Measurements from ENCODE around the gene AP1S1. TPM values are rescaled to one million over a fixed set of nuclear protein-coding genes. Genes with fewer than 3 reads are reported as not detected.
A peak's percentile ranks its signal among the peaks of the same experiment; 100 is the strongest.
"Not testable (repeated sequence)": the region's sequence is repeated elsewhere in the genome, so short reads cannot be mapped to it uniquely, and the experiment has no call there.

The AP1S1 gene
- total and polyA plus RNA-seq, 5 donors: 10.7 to 20.9 (median 12.5) TPM

DNA sequence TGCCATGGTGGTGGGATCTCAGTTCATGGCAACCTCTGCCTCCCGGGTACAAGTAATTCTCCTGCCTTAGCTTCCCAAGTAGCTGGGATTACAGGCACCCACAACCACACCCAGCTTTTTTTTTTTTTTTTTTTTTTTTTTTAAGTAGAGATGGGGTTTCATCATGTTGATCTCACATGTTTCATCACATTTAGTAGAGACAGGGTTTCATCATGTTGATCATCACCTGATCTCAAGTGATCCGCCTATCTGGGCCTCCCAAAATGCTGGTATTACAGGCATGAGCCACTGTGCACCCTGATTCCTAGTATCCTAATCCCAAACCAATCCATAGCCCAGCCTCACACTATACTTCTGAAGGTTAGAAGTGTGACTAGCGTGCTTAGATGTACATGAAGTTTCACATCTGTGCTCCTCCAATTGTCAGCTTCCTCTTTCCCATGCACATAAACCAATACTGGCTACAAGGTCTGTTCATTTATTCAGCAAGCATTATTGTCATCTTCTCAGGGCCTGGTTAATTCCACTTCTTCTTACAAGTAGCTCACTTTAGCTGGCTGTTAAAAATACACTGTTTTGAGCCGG, 32.7 kb downstream of the AP1S1 start:
- DNase-seq (no peak), ATAC-seq (no peak)
- intact Hi-C loops (cut with DNase I): loop anchor here in 1 of 4 donors (5.0 kb wide), 1 partner anchor 40 kb away; no protein-coding TSS in a partner anchor
- Histone ChIP-seq H3K4me3 (ENCODE audit: low read length) (no peak overlapping the region), H3K27me3 (ENCODE audit: control insufficient read depth, insufficient read depth) (no peaks in the 10 kb centered on the region), H3K27ac (ENCODE audit: low read length) (no peak overlapping the region), H3K4me1 (ENCODE audit: control insufficient read depth, insufficient read depth, low read length) (no peaks in the 10 kb centered on the region), H3K9me3 (ENCODE audit: control insufficient read depth, low read length) (no peaks in the 10 kb centered on the region)
- WGBS: 81% methylated on average over 4 of the region's 4 CpGs

DNA sequence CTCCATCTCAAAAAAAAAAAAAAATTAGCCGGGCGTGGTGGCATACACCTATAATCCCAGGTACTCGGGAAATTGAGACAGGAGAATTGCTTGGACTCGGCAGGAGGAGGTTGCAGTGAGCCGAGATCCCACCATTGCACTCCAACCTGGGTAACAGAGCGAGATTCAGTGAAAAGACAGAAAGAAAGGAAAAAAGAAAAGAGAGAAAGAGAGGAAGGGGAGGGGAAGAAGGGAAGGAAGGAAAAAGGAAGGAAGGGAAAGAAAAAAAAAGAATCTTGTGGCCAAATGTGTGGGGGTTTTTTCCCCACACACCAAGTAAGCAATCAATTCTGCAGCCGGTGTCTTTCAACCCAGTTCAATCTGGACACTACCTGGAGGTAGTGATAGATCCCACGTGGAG, 34.8 kb downstream of the AP1S1 start:
- Histone ChIP-seq H3K4me3 (ENCODE audit: low read length) (no peak overlapping the region), H3K27ac (ENCODE audit: low read length) (no peak overlapping the region), H3K27me3 (ENCODE audit: control insufficient read depth, insufficient read depth) (no peaks in the 10 kb centered on the region), H3K9me3 (ENCODE audit: control insufficient read depth, low read length) (no peaks in the 10 kb centered on the region), H3K4me1 (ENCODE audit: control insufficient read depth, insufficient read depth, low read length) (no peaks in the 10 kb centered on the region)
- WGBS: 80% methylated on average over 8 of the region's 8 CpGs
- intact Hi-C loops (cut with DNase I): loop anchor here in 1 of 4 donors (5.0 kb wide), 1 partner anchor 42 kb away; no protein-coding TSS in a partner anchor
- no peak for DNase-seq
- ATAC-seq: no peak

DNA sequence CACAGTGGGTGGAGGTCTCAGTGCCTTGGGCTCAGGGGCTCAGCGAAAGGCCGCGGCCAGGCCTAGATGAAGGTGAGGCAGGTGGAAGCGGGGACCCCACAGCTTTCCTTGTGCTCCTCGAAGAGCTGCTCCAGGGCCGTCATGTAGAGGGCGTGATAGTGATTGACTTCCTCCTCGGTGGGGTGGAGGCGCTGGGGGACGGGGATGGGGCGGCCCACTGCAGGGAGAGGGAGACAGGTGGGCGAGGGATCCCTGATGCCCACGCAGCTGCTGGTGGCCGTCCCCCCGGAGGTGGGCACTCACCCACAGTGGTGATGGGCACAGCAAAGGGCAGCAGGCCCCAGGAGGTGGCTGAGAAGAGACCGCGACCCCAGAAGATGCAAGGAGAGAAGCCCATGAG, 41.6 kb downstream of the AP1S1 start:
- no peaks in the 10 kb centered on the region for H3K27me3 ChIP-seq (ENCODE audit: control insufficient read depth, insufficient read depth)
- no peak for ATAC-seq
- no peak overlapping the region for H3K4me3 ChIP-seq (ENCODE audit: low read length)
- no peak for DNase-seq
- no peak overlapping the region for H3K27ac ChIP-seq (ENCODE audit: low read length)
- no peaks in the 10 kb centered on the region for H3K9me3 ChIP-seq (ENCODE audit: control insufficient read depth, low read length)
- 84% methylated on average over 17 of the region's 17 CpGs for WGBS
- intact Hi-C loops (cut with DNase I): no loop called here
- H3K4me1 ChIP-seq (ENCODE audit: control insufficient read depth, insufficient read depth, low read length): no peaks in the 10 kb centered on the region

DNA sequence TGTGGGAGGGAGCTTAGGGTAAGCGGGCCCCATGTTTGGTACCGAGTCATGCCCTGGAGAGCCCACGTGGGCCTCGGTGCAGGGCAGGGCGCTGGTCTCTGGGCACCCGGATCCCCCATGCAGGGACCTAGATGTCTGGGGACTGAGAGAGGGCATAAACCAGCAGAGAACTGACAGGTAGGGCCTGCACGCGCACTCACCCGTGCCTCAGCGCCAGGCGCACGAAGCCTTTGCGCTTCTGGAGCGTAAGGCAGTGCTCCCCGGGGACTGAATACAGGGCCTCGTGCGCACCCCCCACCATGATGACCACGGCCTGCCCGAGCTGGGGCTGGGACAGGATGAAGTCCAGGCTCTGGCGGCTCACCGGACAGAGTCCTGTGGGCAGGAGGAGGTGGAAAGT, 43.7 kb downstream of the AP1S1 start:
- H3K9me3 ChIP-seq (ENCODE audit: control insufficient read depth, low read length): no peaks in the 10 kb centered on the region
- no peaks in the 10 kb centered on the region for H3K27me3 ChIP-seq (ENCODE audit: control insufficient read depth, insufficient read depth)
- 67% methylated on average over 21 of the region's 21 CpGs for WGBS
- H3K27ac ChIP-seq (ENCODE audit: low read length): no peak overlapping the region
- DNase-seq (no peak), ATAC-seq (no peak)
- H3K4me1 ChIP-seq (ENCODE audit: control insufficient read depth, insufficient read depth, low read length): no peaks in the 10 kb centered on the region
- intact Hi-C loops (cut with DNase I): no loop called here
- H3K4me3 ChIP-seq (ENCODE audit: low read length): no peak overlapping the region

DNA sequence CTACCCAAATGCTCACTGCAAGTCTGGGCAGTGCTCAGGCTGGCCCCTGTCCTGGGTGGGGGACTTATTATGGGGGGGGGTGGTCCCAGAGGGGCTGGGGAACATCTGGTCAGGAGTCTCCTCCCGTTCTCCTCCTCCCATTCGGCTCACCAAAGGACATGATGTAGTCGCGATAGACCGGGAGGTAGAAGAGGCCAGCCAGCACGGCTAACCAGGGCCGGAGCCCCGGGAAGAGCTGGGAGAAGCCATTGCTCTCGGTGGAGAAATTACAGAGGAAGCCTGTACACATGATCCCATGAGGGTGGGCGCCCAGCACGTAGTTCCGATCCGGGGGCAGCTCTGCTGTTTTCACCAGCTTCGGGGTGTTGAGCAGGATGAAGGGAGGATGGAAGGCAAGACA, 44.2 kb downstream of the AP1S1 start:
- no peaks in the 10 kb centered on the region for H3K27me3 ChIP-seq (ENCODE audit: control insufficient read depth, insufficient read depth)
- intact Hi-C loops (cut with DNase I): no loop called here

DNA sequence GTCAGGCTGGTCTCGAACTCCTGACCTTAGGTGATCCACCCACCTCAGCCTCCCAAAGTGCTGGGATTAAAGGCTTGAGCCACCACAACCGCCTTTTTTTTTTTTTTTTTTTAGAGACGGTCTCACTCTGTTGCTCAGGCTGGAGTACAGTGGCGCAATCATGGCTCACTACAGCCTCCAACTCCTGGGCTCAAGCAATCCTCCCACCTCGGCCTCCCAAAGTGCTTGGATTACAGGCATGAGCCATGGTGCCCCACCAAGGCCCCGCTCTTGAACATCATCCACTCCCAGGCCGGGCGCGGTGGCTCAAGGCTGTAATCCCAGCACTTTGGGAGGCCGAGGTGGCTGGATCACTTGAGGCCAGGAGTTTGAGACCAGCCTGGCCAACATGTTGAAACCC, 45.2 kb downstream of the AP1S1 start:
- H3K27me3 ChIP-seq (ENCODE audit: control insufficient read depth, insufficient read depth): not testable (repeated sequence)

More for the DNA sequence above, 44.2 kb downstream of the AP1S1 start:
- no peaks in the 10 kb centered on the region for H3K9me3 ChIP-seq (ENCODE audit: control insufficient read depth, low read length)
- H3K4me1 ChIP-seq (ENCODE audit: control insufficient read depth, insufficient read depth, low read length): no peaks in the 10 kb centered on the region
- DNase-seq (no peak), ATAC-seq (no peak)
- no peak overlapping the region for H3K4me3 ChIP-seq (ENCODE audit: low read length)
- H3K27ac ChIP-seq (ENCODE audit: low read length): no peak overlapping the region
- 61% methylated on average over 14 of the region's 14 CpGs for WGBS

DNA sequence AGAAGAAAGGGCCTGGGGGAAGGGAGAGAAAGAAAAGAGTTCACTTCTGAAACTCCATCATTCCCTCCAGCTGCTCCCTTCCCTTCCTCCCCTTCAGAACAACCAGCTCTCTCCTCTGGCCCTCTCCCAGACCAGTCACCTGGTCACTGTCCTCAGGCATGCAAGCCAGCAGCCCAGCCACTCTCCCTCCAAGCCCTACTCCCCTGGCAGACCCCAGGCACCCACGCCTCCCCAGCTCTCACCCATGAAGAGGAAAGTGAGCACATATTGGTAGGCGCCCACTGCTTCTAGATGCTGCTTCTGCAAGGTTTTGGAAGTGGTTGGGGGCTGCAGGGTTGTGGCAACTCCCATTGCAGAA, 46.2 kb downstream of the AP1S1 start:
- no peaks in the 10 kb centered on the region for H3K27me3 ChIP-seq (ENCODE audit: control insufficient read depth, insufficient read depth)
- no peaks in the 10 kb centered on the region for H3K4me1 ChIP-seq (ENCODE audit: control insufficient read depth, insufficient read depth, low read length)
- no peak overlapping the region for H3K4me3 ChIP-seq (ENCODE audit: low read length)
- H3K27ac ChIP-seq (ENCODE audit: low read length): no peak overlapping the region
- intact Hi-C loops (cut with DNase I): no loop called here
- 85% methylated on average over 2 of the region's 2 CpGs for WGBS
- peak in 1 of 3 donors; percentile 16 for DNase-seq
- no peak for ATAC-seq
- no peaks in the 10 kb centered on the region for H3K9me3 ChIP-seq (ENCODE audit: control insufficient read depth, low read length)

More for the DNA sequence above, 45.2 kb downstream of the AP1S1 start:
- WGBS: 90% methylated on average over 10 of the region's 10 CpGs
- H3K4me1 ChIP-seq (ENCODE audit: control insufficient read depth, insufficient read depth, low read length); H3K9me3 ChIP-seq (ENCODE audit: control insufficient read depth, low read length); DNase-seq; H3K4me3 ChIP-seq (ENCODE audit: low read length); H3K27ac ChIP-seq (ENCODE audit: low read length); ATAC-seq; intact Hi-C loops (cut with DNase I): not testable (repeated sequence)

DNA sequence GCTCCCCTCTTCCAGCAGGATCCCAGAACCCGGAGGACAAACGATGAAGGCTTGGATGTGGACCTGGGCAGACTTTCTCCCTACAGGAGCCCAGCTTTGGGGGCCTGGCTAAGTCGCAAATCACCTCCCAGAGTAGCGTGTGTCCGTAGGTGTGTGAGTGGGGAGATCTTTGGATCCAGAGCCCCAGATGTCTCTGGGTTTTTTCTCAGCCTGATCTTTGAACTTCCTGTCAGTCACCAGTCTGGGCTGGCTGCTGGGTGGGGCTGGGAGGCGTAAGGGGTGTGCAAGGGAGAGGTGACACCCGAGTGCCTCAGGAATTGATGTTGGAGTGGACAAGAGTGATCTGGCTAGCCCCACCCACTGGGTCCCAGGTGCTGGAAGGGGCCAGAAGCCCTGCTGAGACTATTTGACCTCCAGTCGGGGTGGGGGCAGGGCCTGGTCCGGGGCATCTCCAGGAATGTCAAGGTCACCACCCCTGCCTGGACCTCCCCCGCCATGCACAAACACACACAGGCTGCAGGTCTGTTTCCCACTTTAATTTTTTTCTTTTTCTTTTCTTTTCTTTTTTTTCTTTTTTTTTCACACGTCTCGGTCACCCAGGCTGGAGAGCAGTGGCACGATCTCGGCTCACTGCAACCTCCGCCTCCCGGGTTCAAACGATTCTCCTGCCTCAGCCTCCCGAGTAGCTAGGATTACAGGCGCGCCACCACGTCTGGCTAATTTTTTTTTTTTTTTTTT, 46.8 kb downstream of the AP1S1 start, which contains the start of gene MOGAT3:
Gene MOGAT3 (minus strand): TSS at position 175 of the 738 bp plus-strand sequence. CDS start 182 bp downstream, outside the sequence.
- intact Hi-C loops (cut with DNase I): no loop called here
- ATAC-seq: peak in 1 of 2 donors; percentile 29

DNA sequence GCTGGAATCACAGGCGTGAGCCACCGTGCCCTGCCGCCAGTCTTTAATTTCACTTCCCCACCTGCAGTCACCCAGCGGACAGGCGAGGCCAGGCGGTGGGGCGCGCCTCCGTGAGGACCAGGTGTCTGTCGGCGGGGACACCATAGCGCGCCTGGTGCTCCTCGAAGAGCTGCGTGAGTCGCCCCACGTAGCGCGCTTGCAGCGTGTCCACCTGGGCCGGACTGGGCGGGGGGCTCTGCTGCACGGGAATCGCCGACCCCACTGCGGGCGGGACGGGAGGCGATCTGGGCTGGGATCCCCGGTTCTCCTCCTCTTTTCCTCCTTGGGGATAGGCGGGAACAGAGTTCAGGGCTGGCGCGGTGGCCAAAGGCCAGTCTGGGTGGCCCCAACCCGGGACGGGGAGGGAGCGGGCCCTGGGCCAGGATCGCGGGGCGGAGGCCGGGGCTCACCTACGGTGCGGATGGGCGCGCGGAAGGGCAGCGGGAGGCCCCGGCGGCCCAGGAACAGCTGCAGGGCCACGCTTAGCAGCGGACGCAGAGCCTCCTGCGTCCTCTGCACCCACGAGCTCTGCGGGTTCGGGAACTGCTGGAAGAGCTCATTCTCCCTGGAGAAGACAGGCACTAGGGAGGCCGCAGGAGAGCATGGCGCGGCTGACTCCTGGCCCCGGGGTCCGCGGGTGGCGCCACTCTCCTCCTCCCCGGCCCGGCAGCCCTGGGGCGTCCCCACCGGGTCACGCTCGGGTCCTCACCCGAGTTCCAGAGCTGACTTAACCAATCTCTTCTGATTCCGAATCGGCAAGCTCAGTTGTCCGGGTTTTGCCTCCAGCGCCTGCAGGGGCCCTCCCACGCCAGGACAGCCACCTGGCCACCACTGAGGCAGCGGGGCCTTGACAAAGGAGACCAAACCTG, 47.7 kb downstream of the AP1S1 start:
- H3K4me3 ChIP-seq (ENCODE audit: low read length): no peak overlapping the region
- peak; percentile 36 to 40 for ATAC-seq
- DNase-seq: peak in 1 of 3 donors; percentile 40
- intact Hi-C loops (cut with DNase I): no loop called here
- 7% methylated on average over 75 of the region's 75 CpGs for WGBS
- no peaks in the 10 kb centered on the region for H3K9me3 ChIP-seq (ENCODE audit: control insufficient read depth, low read length)
- no peaks in the 10 kb centered on the region for H3K4me1 ChIP-seq (ENCODE audit: control insufficient read depth, insufficient read depth, low read length)
- no peaks in the 10 kb centered on the region for H3K27me3 ChIP-seq (ENCODE audit: control insufficient read depth, insufficient read depth)
- no peak overlapping the region for H3K27ac ChIP-seq (ENCODE audit: low read length)

More for the DNA sequence above, 46.8 kb downstream of the AP1S1 start, which contains the start of gene MOGAT3:
- H3K4me1 ChIP-seq (ENCODE audit: control insufficient read depth, insufficient read depth, low read length): no peaks in the 10 kb centered on the region
- no peak within 1 kb of the TSS for H3K4me3 ChIP-seq (ENCODE audit: low read length)
- no peaks in the 10 kb centered on the region for H3K27me3 ChIP-seq (ENCODE audit: control insufficient read depth, insufficient read depth)
- peak in 1 of 3 donors; percentile 40 for DNase-seq
- no peaks in the 10 kb centered on the region for H3K9me3 ChIP-seq (ENCODE audit: control insufficient read depth, low read length)
- 33% methylated on average over 21 of the region's 21 CpGs for WGBS
- H3K27ac ChIP-seq (ENCODE audit: low read length): no peak within 1 kb of the TSS

DNA sequence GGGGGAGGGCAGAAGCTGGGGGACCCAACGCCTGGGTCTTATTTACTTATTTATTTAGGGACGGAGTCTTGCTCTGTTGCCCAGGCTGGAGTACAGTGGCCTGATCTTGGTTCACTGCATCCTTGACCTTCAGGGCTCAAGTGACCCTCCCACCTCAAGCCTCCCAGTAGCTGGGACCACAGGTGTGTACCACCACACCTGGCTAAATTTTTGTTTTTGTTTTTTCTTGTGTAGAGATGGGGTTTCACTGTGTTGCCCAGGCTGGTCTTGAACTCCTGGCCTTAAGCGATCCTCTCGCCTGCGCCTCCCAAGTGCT, 48.3 kb downstream of the AP1S1 start:
- no peaks in the 10 kb centered on the region for H3K27me3 ChIP-seq (ENCODE audit: control insufficient read depth, insufficient read depth)
- no peak for ATAC-seq
- no peaks in the 10 kb centered on the region for H3K4me1 ChIP-seq (ENCODE audit: control insufficient read depth, insufficient read depth, low read length)
- no peaks in the 10 kb centered on the region for H3K9me3 ChIP-seq (ENCODE audit: control insufficient read depth, low read length)
- no peak overlapping the region for H3K27ac ChIP-seq (ENCODE audit: low read length)
- 87% methylated on average over 5 of the region's 5 CpGs for WGBS
- H3K4me3 ChIP-seq (ENCODE audit: low read length): no peak overlapping the region
- DNase-seq: no peak
- intact Hi-C loops (cut with DNase I): no loop called here
